Fibroblast of the aortic adventitia (primary cell): ENCODE results near the gene MOAP1. TPM values are rescaled to one million over a fixed set of nuclear protein-coding genes. Genes with fewer than 3 reads are reported as not detected.

ENCODE experiments used
- DNase-seq: peaks from one replicate; pipeline ENCODE4 v3.0.0-alpha.2; 2010; ENCODE audit warnings: low read depth
- H3K4me3 ChIP-seq: 2 replicates; pipeline ENCODE4 v1.5.1; 2011; ENCODE audit warnings: low read depth, mild to moderate bottlenecking, control low read depth, low read length, moderate library complexity
- CTCF ChIP-seq: IDR thresholded peaks from 2 replicates; pipeline ENCODE4 v1.5.1; 2011; ENCODE audit warnings: mild to moderate bottlenecking, low read length, control low read depth, inconsistent platforms; ENCODE audit not compliant: insufficient read depth
- total RNA-seq: library from RNA; depleted of rRNA; stranded (reverse); fragments of >200 nt; gene quantifications from 2 replicates; pipeline ENCODE4 v1.2.3, GENCODE V29; 2012; ENCODE audit warnings: low replicate concordance

Gene MOAP1
- total RNA-seq, 1 donor, result 12.7 TPM

DNA sequence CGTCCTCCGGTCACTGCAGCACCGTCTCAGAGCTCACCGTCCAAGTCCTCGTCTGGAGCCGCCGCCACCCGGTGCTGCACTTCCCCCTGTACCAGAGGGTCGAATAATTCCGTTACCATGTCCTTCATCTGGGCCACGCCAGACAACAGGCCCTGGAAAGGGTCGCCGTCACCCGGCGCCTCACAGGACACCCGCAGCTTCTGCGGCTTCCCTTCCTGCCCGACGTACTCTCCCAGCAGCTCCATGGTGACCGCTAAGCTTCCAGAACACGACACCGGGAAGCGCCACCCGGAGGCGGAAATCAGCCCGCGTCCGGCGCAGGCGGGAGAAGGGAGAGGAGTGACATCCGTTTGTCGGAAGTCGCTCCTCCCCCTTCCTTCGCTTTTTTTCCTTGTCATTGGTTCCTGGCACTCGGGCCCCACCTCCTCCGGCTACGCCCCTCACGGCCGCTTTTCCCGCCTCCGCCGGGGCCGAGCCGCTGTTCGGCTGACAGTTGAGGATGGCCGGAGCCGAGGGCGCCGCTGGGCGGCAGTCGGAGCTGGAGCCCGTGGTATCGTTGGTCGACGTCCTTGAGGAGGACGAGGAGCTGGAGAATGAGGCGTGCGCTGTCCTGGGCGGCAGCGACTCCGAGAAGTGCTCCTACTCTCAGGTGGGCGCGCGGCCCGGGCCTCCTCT, 22.2 kb upstream of the MOAP1 start, which contains the start of the genes GON7 and UBR7:
GON7 (minus strand) TSS at position 273 of the 675 bp plus-strand sequence; CDS start at position 245, 28 bp downstream.
UBR7 (plus strand) TSS at position 464 of the 675 bp plus-strand sequence; CDS start at position 500, 36 bp downstream.
- H3K4me3 ChIP-seq, result peak within 1 kb of the TSS; percentile 93
- peak; percentile 94 for DNase-seq
- TF ChIP-seq CTCF, result peak; percentile 32

- no peak for DNase-seq
Measured at GRCh38 chr14:93201155-93201704, 16.5 kb upstream of the MOAP1 start.

GRCh38 chr14:93200553-93200952, 15.9 kb upstream of the MOAP1 start:
- no peak for DNase-seq
- H3K4me3 ChIP-seq, result no peak overlapping the region
- no peak for TF ChIP-seq CTCF

More at GRCh38 chr14:93201155-93201704, 16.5 kb upstream of the MOAP1 start:
- TF ChIP-seq CTCF, result no peak
- H3K4me3 ChIP-seq, result no peak overlapping the region

GRCh38 chr14:93199031-93199430, 14.3 kb upstream of the MOAP1 start:
- no peak for TF ChIP-seq CTCF
- H3K4me3 ChIP-seq, result no peak overlapping the region
- DNase-seq, result no peak

DNA sequence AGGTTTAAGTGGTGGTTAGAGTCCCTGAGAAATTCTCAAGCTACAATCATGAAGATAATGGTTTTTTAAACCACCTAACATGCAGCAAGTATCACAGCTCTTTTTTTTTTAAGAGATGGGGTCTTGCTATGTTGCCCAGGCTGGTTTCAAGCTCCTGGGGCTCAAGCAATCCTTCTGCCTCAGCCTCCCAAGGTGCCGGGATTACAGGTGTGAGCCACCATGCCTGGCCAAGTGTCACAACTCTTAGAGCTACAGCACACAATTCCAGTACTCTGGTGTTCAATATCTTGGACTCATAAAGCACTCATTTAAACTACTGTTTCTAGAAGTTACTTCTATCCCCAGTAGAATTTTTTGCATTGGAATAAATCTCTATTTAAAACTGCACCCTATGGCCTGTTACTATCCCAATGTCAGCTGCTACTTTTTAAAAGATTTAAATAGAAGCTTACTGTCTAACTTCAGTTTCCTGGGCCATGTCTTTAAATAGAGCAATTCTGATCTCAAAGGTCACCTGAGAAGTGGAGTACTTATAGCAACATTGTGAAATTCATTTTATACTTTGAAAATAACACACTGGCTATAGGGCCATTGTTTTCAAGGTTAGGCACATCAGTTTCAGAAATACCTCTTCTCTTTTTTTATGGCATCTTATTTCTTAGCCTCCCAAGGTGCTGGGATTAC, 10.8 kb upstream of the MOAP1 start:
- no peak for TF ChIP-seq CTCF
- DNase-seq, result no peak
- no peak overlapping the region for H3K4me3 ChIP-seq

DNA sequence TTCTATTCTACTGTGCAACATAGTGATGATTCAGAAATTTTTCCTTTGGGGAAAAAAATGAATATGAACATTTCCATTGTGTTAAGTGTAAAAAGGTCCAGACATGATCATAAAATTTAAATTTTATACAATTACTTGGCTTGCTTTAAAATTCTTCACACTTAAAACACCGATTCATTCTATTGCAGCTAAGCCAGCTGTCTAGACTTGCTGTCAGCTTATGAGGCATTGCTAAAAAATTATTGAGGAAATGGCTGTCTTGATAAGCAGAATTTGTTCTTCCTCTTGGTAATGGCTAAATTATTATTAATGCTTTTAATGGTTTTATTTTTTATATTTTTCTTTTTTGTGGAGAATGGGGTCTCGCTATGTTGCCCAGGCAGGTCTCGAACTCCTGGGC, 2.3 kb upstream of the MOAP1 start:
- DNase-seq, result no peak
- no peak for TF ChIP-seq CTCF
- no peak overlapping the region for H3K4me3 ChIP-seq
